ENCODE measurements around the gene TOR2A. TPM values are rescaled to one million over a fixed set of nuclear protein-coding genes. Genes with fewer than 3 reads are reported as not detected.

The TOR2A gene
- total and polyA plus RNA-seq, 9 donors: 2.8 to 12.6 (median 9.9) TPM

GRCh38 chr9:127756233-127756632 is 21.1 kb upstream of the TOR2A start:
- Histone ChIP-seq H3K36me3 (no peaks in the 10 kb centered on the region), H3K27me3 (no peaks in the 10 kb centered on the region), H3K4me1 (ENCODE audit: insufficient read depth) (no peaks in the 10 kb centered on the region), H3K9me3 (no peaks in the 10 kb centered on the region), H3K4me3 (no peak overlapping the region), H3K27ac (no peak overlapping the region)
- 82 to 92% (median 87%) methylated on average over 3 of the region's 3 CpGs for WGBS, 3 donors
- no peak for TF ChIP-seq EP300 (IDR thresholded peaks at IDR 0.05)
- TF ChIP-seq, protein P1, sequence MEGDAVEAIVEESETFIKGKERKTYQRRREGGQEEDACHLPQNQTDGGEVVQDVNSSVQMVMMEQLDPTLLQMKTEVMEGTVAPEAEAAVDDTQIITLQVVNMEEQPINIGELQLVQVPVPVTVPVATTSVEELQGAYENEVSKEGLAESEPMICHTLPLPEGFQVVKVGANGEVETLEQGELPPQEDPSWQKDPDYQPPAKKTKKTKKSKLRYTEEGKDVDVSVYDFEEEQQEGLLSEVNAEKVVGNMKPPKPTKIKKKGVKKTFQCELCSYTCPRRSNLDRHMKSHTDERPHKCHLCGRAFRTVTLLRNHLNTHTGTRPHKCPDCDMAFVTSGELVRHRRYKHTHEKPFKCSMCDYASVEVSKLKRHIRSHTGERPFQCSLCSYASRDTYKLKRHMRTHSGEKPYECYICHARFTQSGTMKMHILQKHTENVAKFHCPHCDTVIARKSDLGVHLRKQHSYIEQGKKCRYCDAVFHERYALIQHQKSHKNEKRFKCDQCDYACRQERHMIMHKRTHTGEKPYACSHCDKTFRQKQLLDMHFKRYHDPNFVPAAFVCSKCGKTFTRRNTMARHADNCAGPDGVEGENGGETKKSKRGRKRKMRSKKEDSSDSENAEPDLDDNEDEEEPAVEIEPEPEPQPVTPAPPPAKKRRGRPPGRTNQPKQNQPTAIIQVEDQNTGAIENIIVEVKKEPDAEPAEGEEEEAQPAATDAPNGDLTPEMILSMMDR (IDR thresholded peaks at IDR 0.05): no peak
- TF ChIP-seq POLR2A (IDR thresholded peaks at IDR 0.05): no peak
- no peak for DNase-seq
- intact Hi-C loops (cut with DNase I): no loop called here

DNA sequence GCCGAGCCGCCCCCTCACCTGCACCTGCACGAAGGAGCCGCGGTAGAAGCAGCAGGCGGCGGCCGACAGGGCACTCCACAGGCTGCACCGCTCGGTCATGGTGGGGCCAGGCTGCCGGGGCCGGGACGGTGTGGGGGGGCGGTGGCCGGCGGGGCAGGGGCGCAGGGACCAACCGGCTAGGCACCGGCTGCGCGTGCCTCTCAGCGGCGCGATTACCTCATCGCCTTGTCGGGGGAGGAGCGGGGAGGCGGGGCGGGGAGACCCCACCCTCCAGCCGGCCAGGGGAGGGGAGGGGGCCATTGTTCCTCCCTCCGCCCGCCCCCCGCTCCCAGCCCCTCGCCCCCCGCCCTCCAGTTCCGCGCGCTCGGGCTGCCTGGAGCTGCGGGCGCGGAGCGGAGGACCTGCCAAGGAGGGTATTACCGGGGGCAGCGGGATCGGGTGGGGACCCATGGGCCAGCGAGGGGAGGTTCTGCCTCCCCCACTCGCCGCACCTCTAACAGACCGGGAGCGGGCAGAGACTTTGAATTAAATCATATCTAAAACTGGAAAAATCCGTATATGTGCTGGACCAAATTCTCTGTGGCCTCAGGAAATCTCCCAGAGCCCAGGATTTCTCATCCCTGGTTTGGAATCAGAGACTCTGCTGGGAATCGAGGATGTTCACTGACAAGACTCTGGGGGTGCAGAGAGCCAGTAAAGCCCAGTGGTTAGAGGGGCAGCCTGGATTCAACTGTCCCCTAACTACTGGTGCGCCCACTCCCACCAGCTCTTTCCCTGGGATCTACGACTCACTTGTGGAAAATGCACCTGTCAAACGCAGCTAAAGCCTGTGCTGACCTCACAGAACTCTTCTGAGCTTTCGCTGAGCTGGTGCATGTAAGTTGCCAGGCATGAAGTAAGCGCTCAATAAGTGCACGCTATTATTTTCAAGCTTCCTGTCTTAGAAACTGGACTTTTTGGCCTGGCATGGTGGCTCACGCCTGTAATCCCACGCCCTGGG is 20.3 kb upstream of the TOR2A start:
- H3K9me3 ChIP-seq: no peaks in the 10 kb centered on the region
- H3K27me3 ChIP-seq: no peaks in the 10 kb centered on the region
- no peaks in the 10 kb centered on the region for H3K36me3 ChIP-seq
- H3K27ac ChIP-seq: no peak overlapping the region
- TF ChIP-seq EP300 (IDR thresholded peaks at IDR 0.05) (no peak), POLR2A (IDR thresholded peaks at IDR 0.05) (no peak)
- TF ChIP-seq, protein P1 (IDR thresholded peaks at IDR 0.05): no peak
- no peak for DNase-seq
- H3K4me1 ChIP-seq (ENCODE audit: insufficient read depth): no peaks in the 10 kb centered on the region
- WGBS, 3 donors: 13 to 39% (median 30%) methylated on average over 22 to 60 of the region's 61 CpGs
- no peak overlapping the region for H3K4me3 ChIP-seq
- intact Hi-C loops (cut with DNase I): no loop called here

DNA sequence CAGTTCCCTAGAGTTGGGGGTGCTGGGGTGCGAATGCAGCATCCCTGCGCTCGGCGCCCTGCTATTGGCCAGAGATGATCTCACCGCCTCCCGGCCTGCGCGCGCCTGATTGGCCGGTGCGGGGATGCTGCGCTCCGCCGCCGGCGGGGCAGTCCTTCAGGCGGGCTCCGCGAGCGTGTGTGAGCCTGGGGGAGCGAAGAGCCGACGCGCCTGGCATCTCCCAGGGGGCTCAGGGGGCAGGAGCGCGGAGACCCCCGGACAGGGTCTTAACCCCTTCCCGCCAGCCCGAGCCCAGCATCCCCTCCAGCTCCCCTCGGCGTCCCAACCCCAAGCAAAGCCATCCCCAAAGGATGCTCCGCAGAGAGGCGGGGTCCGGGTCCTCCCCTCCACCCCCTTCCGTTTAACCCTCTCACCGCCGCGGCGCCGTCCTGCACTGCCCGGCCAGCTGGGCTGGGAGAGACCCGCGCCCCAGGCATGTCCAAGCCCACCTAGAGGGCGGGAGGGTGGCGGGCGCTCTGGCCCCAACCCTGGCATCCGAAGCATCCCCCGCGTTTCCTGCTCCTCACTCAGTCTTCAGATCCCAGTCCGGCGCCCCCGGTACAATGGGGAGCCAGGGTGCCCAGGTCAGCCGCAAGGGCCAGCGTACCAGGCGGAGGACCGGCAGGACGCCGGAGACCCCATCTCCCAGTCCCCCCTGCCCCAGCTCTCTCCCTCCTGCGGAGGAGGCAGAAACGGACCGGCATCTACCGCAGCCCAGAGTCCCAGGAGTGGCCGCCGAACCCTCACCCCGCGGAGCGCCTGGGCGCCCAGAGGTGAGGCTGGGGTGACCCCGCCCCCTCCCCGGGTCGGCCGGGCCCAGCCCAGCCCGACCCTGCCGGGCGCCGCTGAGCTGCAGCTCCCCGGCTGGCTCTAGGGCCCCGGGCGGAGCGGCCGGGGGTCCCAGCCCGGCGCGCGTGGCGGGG is 19.3 kb upstream of the TOR2A start:
- H3K27ac ChIP-seq: no peak overlapping the region
- no peaks in the 10 kb centered on the region for H3K4me1 ChIP-seq (ENCODE audit: insufficient read depth)
- intact Hi-C loops (cut with DNase I): no loop called here
- no peaks in the 10 kb centered on the region for H3K36me3 ChIP-seq
- H3K9me3 ChIP-seq: no peaks in the 10 kb centered on the region
- 6 to 19% (median 16%) methylated on average over 69 to 86 of the region's 86 CpGs for WGBS, 3 donors
- DNase-seq: no peak
- no peaks in the 10 kb centered on the region for H3K27me3 ChIP-seq
- no peak overlapping the region for H3K4me3 ChIP-seq
- no peak for TF ChIP-seq EP300 (IDR thresholded peaks at IDR 0.05)
- TF ChIP-seq POLR2A (IDR thresholded peaks at IDR 0.05): no peak
- TF ChIP-seq, protein P1 (IDR thresholded peaks at IDR 0.05): no peak

- Histone ChIP-seq H3K27ac (no peak overlapping the region), H3K4me3 (no peak overlapping the region), H3K9me3 (no peaks in the 10 kb centered on the region), H3K4me1 (ENCODE audit: insufficient read depth) (no peaks in the 10 kb centered on the region), H3K36me3 (no peaks in the 10 kb centered on the region), H3K27me3 (no peaks in the 10 kb centered on the region)
- WGBS, 3 donors: 51 to 78% (median 67%) methylated on average over 8 of the region's 8 CpGs
- TF ChIP-seq, protein P1 (IDR thresholded peaks at IDR 0.05): no peak
- TF ChIP-seq POLR2A (IDR thresholded peaks at IDR 0.05) (no peak), EP300 (IDR thresholded peaks at IDR 0.05) (no peak)
- intact Hi-C loops (cut with DNase I): no loop called here
- DNase-seq: no peak
These were observed 18.5 kb upstream of the TOR2A start for GRCh38 chr9:127753622-127754021.

All from ovary (tissue), 9 donors.